M059J (cell line): ENCODE data around the gene MXD1. TPM values are rescaled to one million over a fixed set of nuclear protein-coding genes. Genes with fewer than 3 reads are reported as not detected.
"Not testable (repeated sequence)": the region's sequence is repeated elsewhere in the genome, so short reads cannot be mapped to it uniquely, and the experiment has no call there.

Experiments
- DNase-seq: peaks from one replicate; pipeline ENCODE4 v3.0.0-alpha.2; 2012; ENCODE audit warnings: low read depth
- total RNA-seq: library from RNA; depleted of rRNA; stranded (reverse); fragments of >200 nt; shearing (Covaris generic); gene quantifications from 2 replicates; pipeline ENCODE4 v1.2.3, GENCODE V29; 2014

The MXD1 gene
- total RNA-seq, 1 experiment from 2014 or later = 5.0 TPM

DNA sequence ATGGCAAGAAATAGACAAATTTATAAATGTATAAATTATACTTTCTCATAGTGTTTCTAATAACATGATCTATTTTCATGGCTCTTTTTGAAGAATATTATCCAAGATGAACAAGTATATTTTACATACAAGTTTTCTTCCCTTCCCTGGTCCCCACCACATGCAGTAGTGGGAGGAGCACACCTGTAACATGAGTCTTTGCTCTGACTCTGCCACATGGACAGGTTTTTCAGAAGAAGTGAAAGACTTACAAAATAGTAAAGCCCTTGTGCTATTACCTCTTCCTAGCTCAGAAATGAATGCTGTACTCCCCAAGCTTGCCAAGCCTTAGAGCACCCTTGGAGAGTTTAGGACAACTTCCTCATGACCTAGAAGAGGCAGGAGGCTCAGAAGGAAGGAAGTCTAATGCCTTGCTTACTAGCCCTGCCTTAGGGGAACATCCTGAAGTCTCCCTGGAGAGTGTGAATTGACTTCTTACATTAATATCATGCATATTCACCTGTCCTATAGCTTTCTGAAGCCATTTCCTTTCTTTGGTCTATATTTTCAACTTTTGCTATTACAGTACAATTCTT is 18.4 kb downstream of the MXD1 start:
- no peak for DNase-seq

- DNase-seq = peak; percentile 79
Measured at GRCh38 chr2:69933839-69934613, 19.1 kb downstream of the MXD1 start.

DNA sequence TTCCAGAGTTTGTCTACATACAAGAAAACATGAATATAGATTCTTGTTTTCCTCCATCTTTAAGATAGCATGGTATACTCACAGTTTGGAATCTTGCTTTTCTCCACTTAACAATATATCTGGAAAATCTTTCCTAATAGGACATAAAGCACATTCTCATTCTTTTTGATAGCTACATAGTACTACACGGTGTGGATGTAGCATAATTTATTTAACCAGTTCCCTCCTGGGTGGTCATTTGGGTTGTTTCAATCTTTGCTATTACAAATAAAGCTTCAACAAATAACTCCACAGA is 19.7 kb downstream of the MXD1 start:
- DNase-seq = no peak

GRCh38 chr2:69935011-69935410 is 20.1 kb downstream of the MXD1 start:
- no peak for DNase-seq

DNA sequence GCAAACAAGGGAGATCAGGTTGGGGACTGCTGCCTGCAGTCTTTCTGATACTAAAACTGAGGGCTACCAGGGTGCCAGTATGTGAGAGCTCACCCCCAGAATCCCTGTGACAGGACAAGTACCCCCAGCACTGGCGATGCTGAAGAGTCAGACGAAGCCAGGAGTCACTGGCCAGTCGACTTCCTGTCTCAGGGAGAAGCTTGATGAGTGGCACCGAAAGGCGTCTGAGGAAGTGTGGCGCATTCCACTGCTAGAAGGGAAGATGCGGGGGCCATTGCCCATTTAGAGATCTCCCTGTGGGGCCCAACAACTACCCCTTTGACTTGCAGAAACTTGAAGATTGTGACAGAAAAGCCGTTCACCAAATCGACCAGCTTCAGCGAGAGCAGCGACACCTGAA is 22.0 kb downstream of the MXD1 start:
- DNase-seq = no peak

DNA sequence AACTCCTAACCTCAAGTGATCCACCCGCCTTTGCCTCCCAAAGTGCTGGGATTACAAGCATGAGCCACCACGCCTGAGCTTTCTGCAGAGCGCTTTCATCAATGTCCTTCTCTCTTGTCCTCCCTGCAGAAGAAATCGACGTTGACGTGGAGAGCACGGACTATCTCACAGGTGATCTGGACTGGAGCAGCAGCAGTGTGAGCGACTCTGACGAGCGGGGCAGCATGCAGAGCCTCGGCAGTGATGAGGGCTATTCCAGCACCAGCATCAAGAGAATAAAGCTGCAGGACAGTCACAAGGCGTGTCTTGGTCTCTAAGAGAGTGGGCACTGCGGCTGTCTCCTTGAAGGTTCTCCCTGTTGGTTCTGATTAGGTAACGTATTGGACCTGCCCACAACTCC is 23.1 kb downstream of the MXD1 start:
- DNase-seq = no peak

- DNase-seq = no peak
Measured at GRCh38 chr2:69939722-69940121, 24.8 kb downstream of the MXD1 start.

GRCh38 chr2:69940691-69941090 is 25.8 kb downstream of the MXD1 start:
- no peak for DNase-seq

- no peak for DNase-seq
Measured at GRCh38 chr2:69943000-69943842, 28.3 kb downstream of the MXD1 start.

DNA sequence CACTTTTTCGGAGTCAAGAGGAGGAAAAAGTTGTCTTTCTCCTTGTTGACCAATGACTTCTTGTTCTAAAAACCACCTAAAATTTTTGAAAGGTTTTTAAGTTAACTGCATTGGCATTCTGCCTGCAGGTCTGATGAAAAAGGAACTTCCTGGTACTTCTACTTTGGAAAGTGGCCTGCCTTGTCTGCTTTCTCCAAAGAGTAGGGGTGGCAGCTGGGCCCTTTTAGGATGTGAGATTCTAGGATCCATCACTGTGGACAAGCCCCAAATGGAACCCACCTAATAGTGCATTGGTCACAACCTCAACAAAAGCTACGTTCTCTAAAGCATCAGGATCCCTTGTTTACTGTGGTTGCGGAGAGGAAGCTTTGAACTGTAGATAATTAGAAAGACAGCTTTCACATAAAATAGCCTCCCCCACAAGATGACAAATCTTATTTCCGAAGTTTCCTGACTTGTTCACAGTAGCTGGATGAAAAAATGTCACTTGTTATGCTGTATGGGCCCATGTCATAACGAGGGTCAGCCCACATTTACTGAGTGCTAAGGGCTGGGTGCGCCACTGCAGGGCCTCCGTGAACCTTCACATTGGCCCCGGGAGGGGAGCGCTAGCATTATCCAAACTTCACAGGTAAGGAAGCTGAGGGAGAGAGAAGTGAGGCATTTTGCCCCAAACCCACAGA is 29.1 kb downstream of the MXD1 start:
- DNase-seq = no peak

DNA sequence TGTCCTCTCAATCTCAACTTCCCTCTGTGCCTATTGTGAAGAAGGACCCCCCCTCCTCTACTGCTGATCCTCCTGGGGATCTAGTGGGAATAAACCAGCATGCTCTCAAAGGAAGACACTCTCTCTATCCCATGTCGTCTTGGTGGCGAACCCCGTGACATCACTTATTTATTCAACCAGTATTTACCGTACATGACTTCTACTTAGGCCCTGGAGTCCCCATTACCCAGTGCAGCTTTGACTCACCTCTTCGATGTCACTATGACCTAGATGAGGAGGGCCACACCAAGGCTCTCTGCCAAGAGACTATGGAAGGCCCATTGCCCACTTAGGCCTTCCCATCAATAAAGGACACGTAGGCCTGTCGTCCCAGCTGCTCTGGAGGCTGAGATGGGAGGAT is 29.8 kb downstream of the MXD1 start:
- no peak for DNase-seq

DNA sequence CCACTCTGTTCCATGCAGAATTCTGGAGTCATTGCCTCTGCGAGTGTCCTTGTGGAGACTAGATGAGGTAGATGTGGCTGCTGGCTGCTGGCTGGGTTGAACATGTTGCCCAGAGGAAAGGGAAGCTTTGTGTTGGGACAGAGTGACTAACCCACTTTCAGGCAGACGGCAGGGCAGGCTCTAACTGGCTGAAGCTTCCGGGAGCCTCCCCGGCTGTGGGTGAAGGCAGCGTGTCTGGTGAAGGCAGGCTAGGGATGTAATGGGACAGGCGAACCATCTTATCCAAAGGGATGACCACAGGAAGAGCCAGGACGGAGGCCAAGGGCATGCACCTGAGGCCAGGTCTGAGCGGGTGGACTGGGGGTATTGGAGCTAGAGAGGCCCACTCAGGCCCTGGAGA is 30.5 kb downstream of the MXD1 start:
- DNase-seq = peak; percentile 36

- DNase-seq = no peak
Measured at GRCh38 chr2:69945941-69946340, 31.0 kb downstream of the MXD1 start.

DNA sequence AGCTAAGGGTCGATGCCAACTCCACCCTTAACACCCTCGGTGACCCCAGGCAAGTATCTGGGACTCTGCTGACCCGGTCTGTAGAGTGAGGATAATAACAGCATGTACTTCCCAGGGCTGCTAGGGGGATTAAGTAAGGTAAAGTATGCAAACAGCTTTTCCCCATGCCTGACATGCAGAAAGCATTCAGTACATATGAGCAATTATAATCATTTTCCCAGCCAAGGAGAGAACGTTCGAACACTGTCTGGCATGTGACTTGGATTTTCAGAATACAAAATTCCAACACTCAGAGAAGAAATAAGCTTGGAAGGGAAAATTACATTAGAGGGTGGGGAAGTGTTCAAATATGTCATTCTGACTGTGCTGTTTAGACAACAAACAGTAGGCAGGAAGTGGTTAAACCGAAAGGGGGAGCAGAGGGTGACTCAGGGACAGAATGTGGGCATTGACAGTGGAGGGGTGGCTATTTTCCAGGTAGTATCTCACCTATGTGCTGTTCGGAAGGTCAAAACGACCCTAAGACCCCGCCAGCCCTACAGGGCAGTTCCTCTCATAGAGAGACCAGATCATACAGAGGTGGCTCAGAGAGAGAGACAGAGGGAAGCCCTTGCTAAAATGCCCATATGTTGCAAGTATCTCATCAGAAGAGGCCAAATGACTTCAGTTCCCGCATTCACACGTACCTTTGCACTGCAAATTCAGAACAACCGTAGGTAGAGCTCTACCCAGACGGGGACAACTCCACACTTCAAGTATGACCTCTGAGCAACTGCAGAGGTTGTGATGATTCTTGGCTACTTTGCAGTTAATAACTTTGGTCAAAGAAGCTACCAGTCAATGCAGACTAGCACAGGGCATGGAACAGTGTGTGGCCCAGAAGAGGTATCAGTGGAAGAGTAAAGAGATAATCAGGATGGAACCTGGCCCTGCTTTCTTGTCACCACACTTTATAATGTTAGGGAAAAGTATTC is 31.7 kb downstream of the MXD1 start:
- DNase-seq = peak; percentile 87

DNA sequence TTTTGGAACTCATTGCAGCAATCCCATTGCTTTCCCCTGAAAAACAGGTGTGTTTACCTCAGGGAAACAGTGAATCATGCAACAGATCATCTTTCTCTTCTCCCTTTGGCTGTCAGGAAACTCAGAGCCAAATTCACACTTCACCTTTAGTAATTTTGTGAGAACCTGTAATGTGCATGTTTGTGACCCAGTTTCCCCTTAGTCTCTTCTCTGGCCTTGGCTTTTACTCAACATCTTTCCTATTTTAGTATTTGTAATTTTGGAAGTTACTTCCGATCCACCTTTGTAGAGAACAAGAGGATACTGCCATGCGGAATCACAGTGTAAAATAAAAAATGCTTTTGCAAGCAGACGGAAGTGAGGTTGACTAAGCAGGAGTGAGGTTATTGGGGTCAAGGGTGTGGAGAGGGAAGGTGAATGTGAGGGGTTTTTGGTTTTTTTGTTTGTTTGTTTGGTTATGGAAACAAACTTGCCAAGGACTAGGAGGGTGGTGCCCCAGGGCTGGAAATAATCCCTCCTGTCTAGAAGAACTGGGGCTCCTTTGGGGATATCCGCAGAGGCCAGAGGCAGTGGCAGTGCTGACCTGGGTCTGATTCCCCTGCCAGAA is 32.5 kb downstream of the MXD1 start:
- DNase-seq = no peak

DNA sequence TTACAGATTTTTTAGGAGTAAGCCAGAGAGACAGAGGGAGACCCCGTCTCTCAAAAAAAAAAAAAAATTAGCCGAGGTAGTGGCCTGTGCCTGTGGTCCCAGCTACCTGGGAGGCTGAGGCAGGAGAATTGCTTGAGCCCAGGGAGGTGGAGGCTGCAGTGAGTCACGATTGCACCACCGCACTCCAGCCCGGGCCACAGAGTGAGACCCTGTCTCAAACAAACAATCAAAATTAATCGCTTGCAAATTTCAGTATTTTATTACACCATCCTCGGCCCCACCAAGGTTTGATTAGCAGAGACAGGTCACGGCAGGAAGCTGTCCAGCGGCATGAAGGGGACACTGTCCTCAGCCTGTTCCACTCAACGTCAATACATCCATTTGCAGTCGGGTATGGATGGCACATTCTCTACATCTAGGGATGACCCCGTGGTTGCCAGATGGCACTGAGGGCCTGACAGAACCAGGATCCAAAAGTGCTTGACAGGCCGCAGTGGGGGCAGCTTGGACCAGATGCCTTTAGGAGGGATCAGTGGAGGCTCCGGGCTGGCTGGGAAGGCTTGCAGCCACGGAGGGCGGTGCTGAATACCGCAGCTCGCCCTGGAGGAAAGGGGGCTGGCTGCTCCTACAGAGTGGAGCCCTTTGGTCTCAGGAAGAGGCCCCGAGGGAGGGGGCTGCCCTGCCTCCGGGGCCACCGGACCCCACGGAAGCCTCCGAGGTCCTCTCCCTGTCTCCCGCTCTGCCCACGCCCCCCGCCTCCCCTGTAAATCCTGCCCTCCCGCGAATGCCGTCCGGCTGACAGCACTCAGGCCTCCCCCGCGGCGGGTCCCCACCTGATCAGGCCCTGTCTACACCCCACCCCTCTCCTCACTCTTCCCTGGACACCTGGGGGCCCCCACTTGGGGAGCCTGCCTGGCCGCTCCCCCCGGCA is 33.4 kb downstream of the MXD1 start:
- DNase-seq = no peak

DNA sequence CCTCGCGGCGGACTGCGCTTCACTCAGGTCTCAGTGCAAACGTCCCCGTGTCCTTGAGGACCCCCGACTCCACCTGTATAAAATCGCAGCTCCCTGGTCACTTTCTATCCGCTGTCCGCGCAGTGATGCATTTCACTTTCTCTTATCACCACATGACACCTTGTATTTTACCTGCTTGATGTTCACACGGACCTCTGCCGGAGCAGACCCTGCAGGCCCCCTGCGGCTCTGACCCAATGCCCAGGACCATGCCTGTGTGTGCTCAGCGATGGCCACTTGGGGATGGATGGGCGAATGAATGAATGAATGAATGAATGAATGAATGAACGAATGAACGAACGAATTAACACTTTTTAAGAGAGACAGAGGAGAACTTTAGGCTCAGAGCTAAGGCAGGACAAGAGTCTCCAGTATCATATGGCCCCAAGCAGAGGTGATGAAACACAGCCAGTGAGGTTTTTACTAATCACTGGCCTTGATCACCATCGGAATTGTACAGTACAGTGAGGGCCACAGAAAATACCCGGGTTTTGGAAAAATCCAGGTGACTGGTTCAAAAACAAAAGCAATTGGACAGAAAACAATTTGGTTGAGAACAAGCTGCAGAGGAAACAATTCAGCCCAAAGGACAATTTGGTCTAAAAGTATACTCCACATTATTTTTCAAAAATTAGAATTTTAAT is 34.2 kb downstream of the MXD1 start:
- DNase-seq = no peak

DNA sequence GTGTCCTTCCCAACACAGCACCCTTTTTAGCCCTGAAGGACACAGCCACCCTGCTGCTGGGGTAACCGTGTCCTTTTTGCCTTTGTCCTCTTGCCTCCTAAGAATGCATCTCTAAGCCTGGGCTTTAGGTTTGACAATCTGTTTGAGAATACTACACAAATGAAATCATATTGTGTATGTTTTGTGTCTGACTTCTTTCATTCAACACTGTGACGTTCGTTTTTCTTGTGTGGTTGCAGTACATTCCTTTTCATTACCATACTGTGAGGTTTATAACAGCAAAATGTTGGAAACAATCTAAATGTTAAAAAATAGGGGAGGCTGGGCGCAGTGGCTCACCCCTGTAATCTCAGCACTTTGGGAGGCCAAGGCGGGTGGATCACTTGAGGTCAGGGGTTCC is 35.3 kb downstream of the MXD1 start:
- no peak for DNase-seq

DNA sequence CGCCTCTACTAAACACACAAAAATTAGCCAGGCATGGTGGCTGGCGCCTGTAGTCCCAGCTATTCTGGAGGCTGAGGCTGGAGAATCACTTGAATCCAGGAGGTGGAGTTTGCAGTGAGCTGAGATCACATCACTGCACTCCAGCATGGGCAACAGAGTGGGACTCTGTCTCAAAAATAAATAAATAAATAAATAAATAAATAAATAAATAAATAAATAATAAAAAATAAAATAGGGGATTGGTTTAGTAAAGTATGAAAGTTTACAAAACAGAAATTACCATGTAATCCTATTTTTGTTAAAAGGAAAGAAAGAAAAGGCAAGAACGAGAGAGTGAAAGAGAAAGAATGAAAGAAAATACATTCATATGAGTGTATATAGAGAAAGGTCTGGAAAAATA is 35.8 kb downstream of the MXD1 start:
- DNase-seq = not testable (repeated sequence)
